Activated T-helper 17 cell treated with anti-CD3 and anti-CD28 coated beads, Interleukin-2, amount 50 U/mL, for 72 hours (primary cell): ENCODE measurements around the gene LZTR1. TPM values are rescaled to one million over a fixed set of nuclear protein-coding genes. Genes with fewer than 3 reads are reported as not detected.
"Not testable (repeated sequence)": the region's sequence is repeated elsewhere in the genome, so short reads cannot be mapped to it uniquely, and the experiment has no call there.

ENCODE experiments used
- ATAC-seq: fragments of 150-1000 bp; cut with Tn5 transposase; replicated peaks from 2 replicates; pipeline ENCODE4 v1.10.0; 2021; ENCODE audit warnings: mild to moderate bottlenecking, moderate library complexity
- H3K27ac Mint-ChIP-seq: one replicate; pipeline ENCODE4 v1.8.0; 2022; ENCODE audit warnings: mixed read lengths
- H3K27me3 Mint-ChIP-seq: one replicate; pipeline ENCODE4 v1.8.0; 2022; ENCODE audit warnings: mixed read lengths
- H3K36me3 Mint-ChIP-seq: one replicate; pipeline ENCODE4 v1.8.0; 2022; ENCODE audit warnings: low read depth, mild to moderate bottlenecking, mixed read lengths
- H3K4me1 Mint-ChIP-seq: one replicate; pipeline ENCODE4 v1.8.0; 2022; ENCODE audit warnings: mixed read lengths
- H3K4me3 Mint-ChIP-seq: one replicate; pipeline ENCODE4 v1.8.0; 2022; ENCODE audit warnings: mild to moderate bottlenecking, mixed read lengths
- H3K9me3 Mint-ChIP-seq: one replicate; pipeline ENCODE4 v1.8.0; 2022; ENCODE audit warnings: mixed read lengths
- total RNA-seq, 2 donors: library from RNA; stranded (reverse); gene quantifications; one replicate each; pipeline ENCODE4 v1.2.3, GENCODE V29; 2022

Gene LZTR1
- total RNA-seq, 2 donors from 2014 or later: 40.0 to 68.7 TPM

GRCh38 chr22:20967697-20968211 lies 14.3 kb upstream of the LZTR1 start:
- Mint-ChIP-seq H3K4me3 (no peak overlapping the region), H3K4me1 (no peaks in the 10 kb centered on the region), H3K36me3 (no peaks in the 10 kb centered on the region), H3K27ac (no peak overlapping the region), H3K27me3 (peaks cover 4% of the 10 kb centered on the region), H3K9me3 (no peaks in the 10 kb centered on the region)
- ATAC-seq: no peak

GRCh38 chr22:20968281-20968977 lies 13.7 kb upstream of the LZTR1 start:
- Mint-ChIP-seq H3K36me3 (no peaks in the 10 kb centered on the region), H3K27ac (no peak overlapping the region), H3K4me3 (no peak overlapping the region), H3K4me1 (no peaks in the 10 kb centered on the region), H3K27me3 (peaks cover 4% of the 10 kb centered on the region), H3K9me3 (no peaks in the 10 kb centered on the region)
- ATAC-seq: no peak

- Mint-ChIP-seq H3K4me3 (no peak overlapping the region), H3K9me3 (no peaks in the 10 kb centered on the region), H3K4me1 (no peaks in the 10 kb centered on the region), H3K27me3 (no peaks in the 10 kb centered on the region), H3K36me3 (no peaks in the 10 kb centered on the region), H3K27ac (no peak overlapping the region)
- no peak for ATAC-seq
These were observed 11.0 kb upstream of the LZTR1 start for GRCh38 chr22:20970939-20971657.

GRCh38 chr22:20972014-20972694 lies 9.9 kb upstream of the LZTR1 start:
- H3K9me3 Mint-ChIP-seq, H3K27ac Mint-ChIP-seq, H3K27me3 Mint-ChIP-seq, H3K36me3 Mint-ChIP-seq, ATAC-seq, H3K4me3 Mint-ChIP-seq, H3K4me1 Mint-ChIP-seq: not testable (repeated sequence)

DNA sequence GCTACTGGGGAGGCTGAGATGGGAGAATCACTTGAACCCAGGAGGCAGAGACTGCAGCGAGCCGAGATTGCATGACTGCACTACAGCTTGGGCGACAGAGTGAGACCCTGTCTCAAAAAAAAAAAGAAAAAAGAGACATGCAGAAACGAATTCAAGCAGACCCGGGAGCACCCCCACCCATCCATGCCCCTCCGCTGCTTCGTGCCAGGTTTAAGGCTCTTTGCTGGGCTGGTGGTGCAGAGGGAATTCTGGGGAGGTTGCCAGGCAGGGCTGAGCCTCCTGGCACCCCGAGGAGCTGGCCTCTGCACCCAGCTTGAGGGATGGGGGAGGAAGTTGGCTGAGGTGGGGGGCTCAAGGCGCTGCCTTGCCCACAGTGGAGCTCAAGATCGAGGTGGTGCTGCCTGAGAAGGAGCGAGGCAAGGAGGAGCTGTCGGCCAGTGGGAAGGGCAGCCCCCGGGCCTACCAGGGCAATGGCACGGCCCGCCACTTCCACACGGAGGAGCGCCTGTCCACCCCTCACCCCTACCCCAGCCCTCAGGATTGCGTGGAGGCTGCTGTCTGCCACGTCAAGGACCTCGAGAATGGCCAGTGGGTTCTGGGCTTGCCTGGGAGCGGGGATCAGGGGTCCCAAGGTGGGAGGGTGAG lies 9.0 kb upstream of the LZTR1 start:
- no peak overlapping the region for H3K4me3 Mint-ChIP-seq
- no peak for ATAC-seq
- H3K36me3 Mint-ChIP-seq: no peaks in the 10 kb centered on the region
- H3K27me3 Mint-ChIP-seq: no peaks in the 10 kb centered on the region
- H3K27ac Mint-ChIP-seq: no peak overlapping the region
- H3K9me3 Mint-ChIP-seq: no peaks in the 10 kb centered on the region
- H3K4me1 Mint-ChIP-seq: no peaks in the 10 kb centered on the region

GRCh38 chr22:20973634-20974286 lies 8.3 kb upstream of the LZTR1 start:
- Mint-ChIP-seq H3K36me3 (no peaks in the 10 kb centered on the region), H3K9me3 (peaks cover under 1% of the 10 kb centered on the region), H3K4me1 (peaks cover under 1% of the 10 kb centered on the region), H3K4me3 (no peak overlapping the region), H3K27me3 (no peaks in the 10 kb centered on the region), H3K27ac (no peak overlapping the region)
- ATAC-seq: no peak

- Mint-ChIP-seq H3K27ac (no peak overlapping the region), H3K36me3 (no peaks in the 10 kb centered on the region), H3K9me3 (peaks cover 4% of the 10 kb centered on the region), H3K4me3 (no peak overlapping the region), H3K27me3 (no peaks in the 10 kb centered on the region), H3K4me1 (peaks cover 7% of the 10 kb centered on the region)
- ATAC-seq: no peak
These were observed 7.7 kb upstream of the LZTR1 start for GRCh38 chr22:20974336-20974955.

DNA sequence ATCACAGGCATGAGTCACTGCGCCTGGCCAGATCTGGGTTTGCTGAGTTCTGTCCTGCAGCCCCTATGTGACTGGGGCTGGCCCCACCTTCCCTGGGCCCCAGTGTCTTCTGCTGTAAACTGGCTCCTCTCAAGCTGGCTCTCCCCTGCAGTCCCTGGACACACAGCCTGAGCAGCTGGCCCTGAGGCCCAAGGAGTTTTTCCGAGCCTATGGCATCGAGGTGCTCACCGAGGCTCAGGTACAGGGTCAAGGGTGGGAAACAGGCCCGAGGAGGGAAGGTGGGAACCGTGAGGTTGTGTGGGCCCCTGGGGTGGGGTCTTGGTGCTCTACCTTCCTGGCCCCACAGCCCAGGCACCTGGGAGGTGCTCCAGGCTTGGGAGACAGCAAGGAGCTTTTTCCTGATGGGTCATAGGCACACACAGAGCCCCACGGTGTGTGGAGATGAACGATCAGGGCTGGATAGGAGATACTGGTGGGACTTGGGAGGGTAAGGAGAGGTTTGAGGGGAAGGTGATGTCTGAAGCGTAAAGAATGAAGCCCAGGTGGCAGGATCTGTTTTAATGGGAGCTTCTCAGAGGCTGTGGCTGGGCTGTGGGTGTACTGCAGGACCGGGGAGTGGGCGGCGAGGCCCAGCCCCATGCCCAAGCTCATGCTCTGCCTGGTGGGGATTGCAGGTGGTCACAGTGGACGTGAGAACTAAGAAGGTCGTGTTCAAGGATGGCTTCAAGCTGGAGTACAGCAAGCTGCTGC lies 6.4 kb upstream of the LZTR1 start:
- Mint-ChIP-seq H3K27me3 (no peaks in the 10 kb centered on the region), H3K4me1 (peaks cover 15% of the 10 kb centered on the region), H3K9me3 (peaks cover 4% of the 10 kb centered on the region), H3K4me3 (no peak overlapping the region), H3K27ac (no peak overlapping the region), H3K36me3 (no peaks in the 10 kb centered on the region)
- no peak for ATAC-seq

DNA sequence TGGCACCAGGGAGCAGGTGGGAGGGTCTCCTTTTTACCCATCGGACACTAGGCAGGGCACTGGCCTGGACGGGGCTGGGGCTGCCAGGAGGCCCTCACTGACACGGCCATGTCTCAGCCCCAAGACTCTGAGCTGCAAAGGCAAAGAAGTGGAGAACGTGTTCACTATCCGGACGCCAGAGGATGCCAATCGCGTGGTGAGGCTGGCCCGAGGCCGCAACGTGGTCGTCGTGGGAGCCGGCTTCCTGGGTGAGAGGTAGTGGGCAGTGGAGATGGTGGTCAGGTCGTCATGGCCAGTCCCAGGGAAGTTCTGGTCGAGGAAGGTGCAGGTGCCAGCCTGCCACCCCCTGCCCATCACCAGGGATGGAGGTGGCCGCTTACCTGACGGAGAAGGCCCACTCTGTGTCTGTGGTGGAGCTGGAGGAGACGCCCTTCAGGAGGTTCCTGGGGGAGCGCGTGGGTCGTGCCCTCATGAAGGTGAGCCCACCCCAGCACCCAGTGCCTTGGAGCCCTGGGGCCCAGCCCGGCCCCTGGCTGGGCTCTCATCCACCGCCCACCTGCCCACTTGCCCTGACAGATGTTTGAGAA lies 5.7 kb upstream of the LZTR1 start:
- Mint-ChIP-seq H3K27me3 (no peaks in the 10 kb centered on the region), H3K4me3 (no peak overlapping the region), H3K36me3 (no peaks in the 10 kb centered on the region), H3K9me3 (peaks cover 4% of the 10 kb centered on the region), H3K4me1 (peaks cover 15% of the 10 kb centered on the region), H3K27ac (no peak overlapping the region)
- ATAC-seq: no peak

GRCh38 chr22:20977019-20977418 lies 5.1 kb upstream of the LZTR1 start:
- H3K9me3 Mint-ChIP-seq: peaks cover 4% of the 10 kb centered on the region
- H3K36me3 Mint-ChIP-seq: no peaks in the 10 kb centered on the region
- ATAC-seq: no peak
- H3K27ac Mint-ChIP-seq: no peak overlapping the region
- peaks cover 15% of the 10 kb centered on the region for H3K4me1 Mint-ChIP-seq
- H3K4me3 Mint-ChIP-seq: no peak overlapping the region
- no peaks in the 10 kb centered on the region for H3K27me3 Mint-ChIP-seq

GRCh38 chr22:20977516-20978170 lies 4.5 kb upstream of the LZTR1 start:
- Mint-ChIP-seq H3K27ac (no peak overlapping the region), H3K36me3 (no peaks in the 10 kb centered on the region), H3K4me1 (peaks cover 15% of the 10 kb centered on the region), H3K4me3 (no peak overlapping the region), H3K9me3 (peaks cover 4% of the 10 kb centered on the region), H3K27me3 (no peaks in the 10 kb centered on the region)
- ATAC-seq: no peak

DNA sequence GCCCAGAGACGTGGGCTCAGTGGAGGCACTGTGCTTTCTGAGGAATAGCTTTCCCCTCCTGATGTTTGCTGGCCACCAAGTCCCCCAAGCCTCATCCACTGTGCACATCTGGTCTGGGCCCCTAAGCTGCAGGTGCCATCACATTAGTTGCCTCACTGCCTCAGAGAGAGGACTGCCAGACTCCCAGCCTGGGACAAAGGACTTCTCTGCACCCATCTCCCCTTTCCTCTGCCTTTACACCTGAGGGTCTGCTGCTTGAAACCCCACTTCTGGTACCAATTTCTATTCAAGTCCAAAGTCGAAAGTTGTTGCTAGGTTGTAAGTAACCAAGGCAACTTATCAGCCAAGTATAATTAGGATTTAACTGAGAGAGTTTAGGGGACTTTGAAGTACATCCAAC lies 3.7 kb upstream of the LZTR1 start:
- Mint-ChIP-seq H3K36me3 (no peaks in the 10 kb centered on the region), H3K4me1 (peaks cover 19% of the 10 kb centered on the region), H3K4me3 (no peak overlapping the region), H3K9me3 (peaks cover 4% of the 10 kb centered on the region), H3K27ac (no peak overlapping the region), H3K27me3 (no peaks in the 10 kb centered on the region)
- ATAC-seq: no peak
